ENCODE data around the gene RECK. TPM values are rescaled to one million over a fixed set of nuclear protein-coding genes. Genes with fewer than 3 reads are reported as not detected.

Gene RECK
- total and polyA plus RNA-seq, 3 donors from 2014 or later = 10.1 to 17.6 (median 15.4) TPM

DNA sequence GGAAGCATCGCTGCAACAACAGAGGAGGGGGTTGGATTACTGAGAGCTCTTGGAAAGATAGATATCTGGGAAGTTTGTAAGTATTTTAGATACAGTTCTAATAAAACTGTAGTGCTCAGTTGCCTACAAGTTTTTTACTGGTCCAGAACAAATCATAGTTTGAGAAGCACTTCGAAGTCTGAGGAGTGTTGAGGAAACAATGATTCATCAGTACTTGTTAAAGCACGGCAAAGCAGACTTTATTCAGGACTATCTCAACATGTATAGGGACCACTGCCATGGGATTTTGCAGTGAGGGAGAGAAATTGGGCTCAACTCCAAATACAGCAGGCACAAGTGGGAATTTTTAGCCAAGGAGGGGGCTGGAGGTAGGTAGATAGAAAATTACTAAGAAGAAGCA lies 25.3 kb upstream of the RECK start:
- H3K27ac ChIP-seq = no peak overlapping the region
- no peaks in the 10 kb centered on the region for H3K9me3 ChIP-seq
- no peak for DNase-seq
- no peak for TF ChIP-seq POLR2A (IDR thresholded peaks at IDR 0.05)
- TF ChIP-seq, protein P1, sequence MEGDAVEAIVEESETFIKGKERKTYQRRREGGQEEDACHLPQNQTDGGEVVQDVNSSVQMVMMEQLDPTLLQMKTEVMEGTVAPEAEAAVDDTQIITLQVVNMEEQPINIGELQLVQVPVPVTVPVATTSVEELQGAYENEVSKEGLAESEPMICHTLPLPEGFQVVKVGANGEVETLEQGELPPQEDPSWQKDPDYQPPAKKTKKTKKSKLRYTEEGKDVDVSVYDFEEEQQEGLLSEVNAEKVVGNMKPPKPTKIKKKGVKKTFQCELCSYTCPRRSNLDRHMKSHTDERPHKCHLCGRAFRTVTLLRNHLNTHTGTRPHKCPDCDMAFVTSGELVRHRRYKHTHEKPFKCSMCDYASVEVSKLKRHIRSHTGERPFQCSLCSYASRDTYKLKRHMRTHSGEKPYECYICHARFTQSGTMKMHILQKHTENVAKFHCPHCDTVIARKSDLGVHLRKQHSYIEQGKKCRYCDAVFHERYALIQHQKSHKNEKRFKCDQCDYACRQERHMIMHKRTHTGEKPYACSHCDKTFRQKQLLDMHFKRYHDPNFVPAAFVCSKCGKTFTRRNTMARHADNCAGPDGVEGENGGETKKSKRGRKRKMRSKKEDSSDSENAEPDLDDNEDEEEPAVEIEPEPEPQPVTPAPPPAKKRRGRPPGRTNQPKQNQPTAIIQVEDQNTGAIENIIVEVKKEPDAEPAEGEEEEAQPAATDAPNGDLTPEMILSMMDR (IDR thresholded peaks at IDR 0.05) = no peak
- WGBS, 2 donors = 81 to 86% methylated on average over 3 of the region's 3 CpGs
- H3K27me3 ChIP-seq = no peaks in the 10 kb centered on the region
- intact Hi-C loops (cut with DNase I; ENCODE audit: low total_unique reads) = no loop called here
- no peaks in the 10 kb centered on the region for H3K4me1 ChIP-seq
- no peak overlapping the region for H3K4me3 ChIP-seq
- H3K36me3 ChIP-seq (ENCODE audit: low read depth, missing control alignments) = no peaks in the 10 kb centered on the region

DNA sequence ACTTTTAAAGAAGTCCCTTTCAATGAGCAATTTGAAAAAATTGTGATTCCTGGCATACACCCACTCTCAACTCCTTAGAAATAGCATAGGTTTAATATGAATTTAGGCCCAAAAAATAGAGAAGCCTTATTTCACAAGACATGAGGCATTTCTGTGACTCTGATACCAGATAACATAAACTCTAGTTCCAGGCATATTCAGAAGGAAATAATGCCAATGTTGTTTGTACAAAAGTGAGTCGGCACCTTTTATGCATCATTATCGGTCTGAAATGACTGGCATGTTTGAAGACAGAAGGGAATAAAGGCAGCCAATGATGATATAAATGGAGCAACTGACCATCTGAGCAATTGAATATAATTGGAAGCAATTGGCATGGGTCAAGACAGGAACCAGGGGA lies 19.4 kb upstream of the RECK start:
- WGBS, 2 donors = 92 to 100% methylated on average over 2 of the region's 2 CpGs
- no peak overlapping the region for H3K4me3 ChIP-seq
- DNase-seq = no peak
- H3K9me3 ChIP-seq = no peaks in the 10 kb centered on the region
- TF ChIP-seq, protein P1 (IDR thresholded peaks at IDR 0.05) = no peak
- no peak for TF ChIP-seq POLR2A (IDR thresholded peaks at IDR 0.05)
- no peaks in the 10 kb centered on the region for H3K4me1 ChIP-seq
- no peaks in the 10 kb centered on the region for H3K36me3 ChIP-seq (ENCODE audit: low read depth, missing control alignments)
- H3K27me3 ChIP-seq = no peaks in the 10 kb centered on the region
- no peak overlapping the region for H3K27ac ChIP-seq
- intact Hi-C loops (cut with DNase I; ENCODE audit: low total_unique reads) = no loop called here

DNA sequence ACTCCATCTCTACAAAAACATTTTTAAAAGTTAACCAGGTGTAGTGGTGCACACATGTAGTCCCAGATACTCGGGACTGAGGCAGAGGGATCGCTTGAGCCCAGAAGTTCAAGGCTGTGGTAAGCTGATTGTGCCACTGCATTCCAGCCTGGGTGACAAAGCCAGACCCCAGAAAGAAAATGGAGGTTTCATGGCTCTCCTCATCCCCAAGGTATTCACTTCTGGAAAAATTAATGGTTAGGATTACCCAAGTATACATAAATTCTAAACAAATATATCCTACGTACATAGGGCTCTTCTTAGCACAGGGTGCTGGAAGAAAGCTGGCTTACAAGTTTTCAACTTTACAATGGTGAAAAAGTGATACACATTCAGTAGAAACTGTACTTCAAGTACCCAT lies 18.6 kb upstream of the RECK start:
- no peak for DNase-seq
- no peaks in the 10 kb centered on the region for H3K9me3 ChIP-seq
- no peaks in the 10 kb centered on the region for H3K27me3 ChIP-seq
- 94 to 96% methylated on average over 3 of the region's 3 CpGs for WGBS, 2 donors
- intact Hi-C loops (cut with DNase I; ENCODE audit: low total_unique reads) = no loop called here
- TF ChIP-seq POLR2A (IDR thresholded peaks at IDR 0.05) = no peak
- TF ChIP-seq, protein P1 (IDR thresholded peaks at IDR 0.05) = no peak
- H3K36me3 ChIP-seq (ENCODE audit: low read depth, missing control alignments) = no peaks in the 10 kb centered on the region
- no peak overlapping the region for H3K4me3 ChIP-seq
- no peaks in the 10 kb centered on the region for H3K4me1 ChIP-seq
- H3K27ac ChIP-seq = no peak overlapping the region

DNA sequence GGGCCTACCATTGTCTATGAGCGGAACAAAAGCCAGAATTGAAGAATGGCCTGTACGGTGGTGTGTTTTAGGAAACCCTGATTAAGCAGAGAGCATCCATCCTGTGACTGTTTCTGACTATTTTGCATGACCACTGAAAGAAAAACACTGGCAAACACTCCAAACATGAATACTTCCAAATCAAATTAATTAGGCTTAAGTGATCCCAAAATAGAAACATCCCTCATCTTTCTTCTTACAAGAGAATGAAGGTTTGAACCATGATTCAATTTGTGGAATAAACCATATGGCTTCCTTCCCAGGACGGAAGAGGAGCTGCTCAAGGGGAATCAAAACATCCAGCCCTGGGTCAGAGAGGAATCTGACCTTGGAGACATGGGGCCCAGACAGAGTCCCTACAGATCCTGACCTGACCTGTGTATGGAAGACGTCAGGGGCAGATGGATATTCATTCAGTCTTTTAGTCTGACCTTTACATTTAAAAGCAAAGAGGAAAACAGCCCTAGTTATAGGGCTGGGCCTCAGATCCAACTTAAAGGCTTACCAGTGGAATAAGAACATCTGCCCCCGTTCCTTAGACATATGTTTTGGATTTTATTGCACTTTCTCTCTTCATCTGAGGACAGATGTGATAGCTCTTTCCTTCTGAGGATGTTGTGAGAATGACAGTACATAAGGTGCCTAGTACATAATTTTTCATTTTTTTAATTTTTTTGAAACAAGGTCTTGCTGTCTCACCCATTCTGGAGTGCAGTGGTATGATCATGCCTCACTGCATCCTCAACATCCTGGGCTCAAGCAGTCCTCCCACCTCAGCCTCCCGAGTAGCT lies 17.6 kb upstream of the RECK start:
- no peak for TF ChIP-seq POLR2A (IDR thresholded peaks at IDR 0.05)
- TF ChIP-seq, protein P1 (IDR thresholded peaks at IDR 0.05) = no peak
- H3K36me3 ChIP-seq (ENCODE audit: low read depth, missing control alignments) = no peaks in the 10 kb centered on the region
- 83% methylated on average over 6 of the region's 6 CpGs for WGBS, 2 donors
- DNase-seq = no peak
- intact Hi-C loops (cut with DNase I; ENCODE audit: low total_unique reads) = no loop called here
- H3K9me3 ChIP-seq = no peaks in the 10 kb centered on the region
- H3K4me1 ChIP-seq = no peaks in the 10 kb centered on the region
- no peak overlapping the region for H3K27ac ChIP-seq
- H3K4me3 ChIP-seq = no peak overlapping the region
- H3K27me3 ChIP-seq = no peaks in the 10 kb centered on the region

DNA sequence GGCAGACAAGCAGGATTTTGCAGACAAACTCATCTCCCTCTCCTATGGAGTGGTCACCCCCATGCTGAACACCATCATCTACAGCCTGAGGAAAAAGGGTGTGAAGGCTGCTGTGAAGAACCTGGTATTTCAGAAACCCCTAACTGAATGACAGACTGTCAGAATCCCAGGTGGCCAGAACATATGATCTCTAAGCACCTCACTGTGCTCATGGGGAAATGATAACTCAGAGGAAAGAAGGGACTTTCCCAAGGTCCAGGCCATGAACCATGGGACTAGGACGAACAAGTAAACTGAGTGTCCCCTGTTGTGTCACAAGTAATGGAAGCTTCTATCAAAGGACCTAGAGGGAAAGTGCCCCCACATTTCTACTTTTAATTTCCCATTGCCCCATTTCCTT lies 14.7 kb upstream of the RECK start:
- no peak overlapping the region for H3K27ac ChIP-seq
- intact Hi-C loops (cut with DNase I; ENCODE audit: low total_unique reads) = no loop called here

More for the DNA sequence above, 14.7 kb upstream of the RECK start:
- H3K36me3 ChIP-seq (ENCODE audit: low read depth, missing control alignments) = no peaks in the 10 kb centered on the region
- no peak overlapping the region for H3K4me3 ChIP-seq
- no peak for DNase-seq
- no peaks in the 10 kb centered on the region for H3K9me3 ChIP-seq
- H3K4me1 ChIP-seq = no peaks in the 10 kb centered on the region
- H3K27me3 ChIP-seq = no peaks in the 10 kb centered on the region
- TF ChIP-seq, protein P1 (IDR thresholded peaks at IDR 0.05) = no peak
- no peak for TF ChIP-seq POLR2A (IDR thresholded peaks at IDR 0.05)
- WGBS, 2 donors = 93 to 94% methylated on average over 1 of the region's 1 CpG
